K562 (cell line): Measurements from ENCODE around the gene CABP5. TPM values are rescaled to one million over a fixed set of nuclear protein-coding genes. Genes with fewer than 3 reads are reported as not detected.

Source experiments
- ATAC-seq: fragments of 200-7000 bp; cut with Tn5 transposase; 3 replicates; pipeline ENCODE4 v1.9.1; 2020; ENCODE audit warnings: moderate library complexity
- Bru-seq: library from RNA; stranded (reverse); fragments of 400-500 nt; gene quantifications from one replicate; lab custom pipeline; 2021; lab: Mats Ljungman, UMichigan
- BruChase-seq, 2 experiments: library from RNA; stranded (reverse); fragments of 400-500 nt; gene quantifications; one replicate each; lab custom pipeline; 2021; lab: Mats Ljungman, UMichigan
- BruUV-seq: library from RNA; stranded (reverse); fragments of 400-500 nt; replicated peaks from 2 replicates; lab custom pipeline; 2021; lab: Mats Ljungman, UMichigan
- CTCF ChIA-PET: fragments of 300-600 bp; formaldehyde crosslinking; extraction: SDS; loops from one replicate; lab custom pipeline; 2021; ENCODE audit warnings: low intra/inter-chr PET ratio; lab: Yijun Ruan, JAX
- POLR2A ChIA-PET: fragments of 300-600, 350-650 bp; sonication (Branson Sonifier 250); formaldehyde crosslinking; extraction: SDS; loops from one replicate; lab custom pipeline; 2021; ENCODE audit warnings: antibody characterized with exemption, inconsistent platforms; lab: Yijun Ruan, JAX
- DNase-seq, 4 experiments: peaks; one replicate each; pipeline versions ENCODE4 v3.0.0 to v3.0.0-alpha.2; 2011 to 2018; ENCODE audit warnings: low spot score in 3 of 4, mixed read lengths in 3 of 4; ENCODE audit errors: extremely low read depth in 1 of 4
- FAIRE-seq: peaks from 2 replicates; lab custom pipeline; 2011; peaks lifted over from hg19 to GRCh38; lab: Jason Lieb, UNC
- H2AFZ ChIP-seq: 2 replicates; pipeline ENCODE4 v1.6.0; 2011; ENCODE audit warnings: low read depth, low read length, control low read depth, inconsistent platforms
- H3K27ac ChIP-seq: fragments of 200-600 bp; 3 replicates; pipeline ENCODE4 v1.8.0; 2011; ENCODE audit warnings: low read depth, mild to moderate bottlenecking, control low read depth, inconsistent platforms, low read length, moderate library complexity, mixed read lengths; ENCODE audit errors: extremely low read depth
- H3K27me3 ChIP-seq, 2 experiments: fragments of 300-600 bp in 1 of 2; 2 replicates in 1 of 2; 3 replicates in 1 of 2; pipeline versions ENCODE4 v1.6.0 to v1.8.0; 2011; ENCODE audit warnings: inconsistent platforms in 2 of 2, low read length in 2 of 2, mild to moderate bottlenecking in 1 of 2, mixed read lengths in 1 of 2, moderate library complexity in 1 of 2; ENCODE audit not compliant: control insufficient read depth in 2 of 2, insufficient read depth in 2 of 2
- H3K36me3 ChIP-seq: fragments of 300-600 bp; 3 replicates; pipeline ENCODE4 v1.8.0; 2011; ENCODE audit warnings: mild to moderate bottlenecking, low read length, inconsistent platforms; ENCODE audit not compliant: control insufficient read depth, insufficient read depth
- H3K4me1 ChIP-seq, 2 experiments: fragments of 200-600 bp in 1 of 2; replicated peaks in 1 of 2; 2 replicates in 1 of 2; 3 replicates in 1 of 2; pipeline versions ENCODE4 v1.5.1 to v1.8.0; 2011; ENCODE audit warnings: inconsistent platforms in 2 of 2, low read length in 2 of 2, mild to moderate bottlenecking in 1 of 2, mixed read lengths in 1 of 2, moderate library complexity in 1 of 2; ENCODE audit not compliant: control insufficient read depth in 2 of 2, insufficient read depth in 2 of 2
- H3K4me2 ChIP-seq: 2 replicates; pipeline ENCODE4 v1.6.1; 2011; ENCODE audit warnings: low read length, control low read depth, inconsistent platforms, mixed read lengths; ENCODE audit not compliant: insufficient read depth
- H3K4me3 ChIP-seq: fragments of 200-600 bp; sonication (generic), shearing (Covaris generic); 2 replicates; pipeline ENCODE4 v1.5.1; 2016; ENCODE audit warnings: control low read depth, inconsistent platforms
- H3K79me2 ChIP-seq: fragments of 200-600 bp; 3 replicates; pipeline ENCODE4 v1.8.0; 2011; ENCODE audit warnings: low read length, inconsistent platforms; ENCODE audit not compliant: control insufficient read depth, insufficient read depth
- H3K9ac ChIP-seq, 2 experiments: 2 replicates each; pipeline versions ENCODE4 v1.6.0 to v1.6.1; 2011; ENCODE audit warnings: low read depth in 2 of 2, low read length in 2 of 2, control low read depth in 1 of 2, inconsistent platforms in 1 of 2, mild to moderate bottlenecking in 1 of 2, mixed read lengths in 1 of 2; ENCODE audit not compliant: insufficient read depth in 1 of 2
- H3K9me1 ChIP-seq: one replicate; pipeline ENCODE4 v1.6.0; 2011; ENCODE audit warnings: inconsistent platforms, mild to moderate bottlenecking, low read length, moderate library complexity; ENCODE audit not compliant: control insufficient read depth, insufficient read depth
- H3K9me3 ChIP-seq: replicated peaks from 2 replicates; pipeline ENCODE4 v1.5.1; 2011; ENCODE audit warnings: low read depth, low read length, inconsistent platforms; ENCODE audit not compliant: control insufficient read depth, insufficient read depth
- H4K20me1 ChIP-seq: replicated peaks from 2 replicates; pipeline ENCODE4 v1.6.1; 2011; ENCODE audit warnings: low read length, inconsistent platforms, mixed read lengths; ENCODE audit not compliant: control insufficient read depth, insufficient read depth
- CBFA2T2 ChIP-seq: fragments of 450-650 bp; conservative IDR thresholded peaks from 2 replicates; pipeline ENCODE4 v1.6.1; 2017; ENCODE audit warnings: mild to moderate bottlenecking
- CBFA2T3 ChIP-seq: fragments of 450-650 bp; IDR thresholded peaks from 2 replicates; pipeline ENCODE4 v1.6.1; 2017
- CHCHD3 ChIP-seq: fragments of 250-450 bp; sonication (Bioruptor Pico); IDR thresholded peaks from 2 replicates; pipeline ENCODE4 v2.1.2; 2022; ENCODE audit warnings: mild to moderate bottlenecking
- E2F3 ChIP-seq: fragments of 250-450 bp; sonication (Bioruptor Pico); IDR thresholded peaks from 2 replicates; pipeline ENCODE4 v1.4.0; 2020; ENCODE audit warnings: mild to moderate bottlenecking
- ELF2 ChIP-seq: fragments of 250-450 bp; sonication (Bioruptor Pico); IDR thresholded peaks from 2 replicates; pipeline ENCODE4 v1.5.0; 2021; ENCODE audit warnings: mild to moderate bottlenecking
- KLF16 ChIP-seq: IDR thresholded peaks from 2 replicates; pipeline ENCODE4 v1.6.1; 2016; ENCODE audit warnings: antibody characterized with exemption
- POLR2AphosphoS5 ChIP-seq: IDR thresholded peaks from 2 replicates; pipeline ENCODE4 v1.6.1; 2011; ENCODE audit warnings: mild to moderate bottlenecking, low read depth, low read length, moderate library complexity; ENCODE audit not compliant: control insufficient read depth, insufficient read depth
- SNIP1 ChIP-seq: fragments of 450-650 bp; IDR thresholded peaks from 2 replicates; pipeline ENCODE4 v1.7.1; 2017; ENCODE audit warnings: low read depth, mild to moderate bottlenecking
- TAL1 ChIP-seq: fragments of 450-650 bp; IDR thresholded peaks from 2 replicates; pipeline ENCODE4 v1.6.1; 2016; ENCODE audit warnings: mild to moderate bottlenecking
- ZNF124 ChIP-seq: sonication (generic); formaldehyde crosslinking; IDR thresholded peaks from 2 replicates; pipeline ENCODE4 v1.8.1; 2022; ENCODE audit warnings: missing genetic modification reagents
- ZNF175 ChIP-seq: fragments of 200-800 bp; sonication (Bioruptor generic); IDR thresholded peaks from 2 replicates; pipeline ENCODE4 v1.6.1; 2016; ENCODE audit warnings: low read depth, mild to moderate bottlenecking, missing genetic modification characterization, missing compliant biosample characterization
- ZNF707 ChIP-seq: fragments of 250-450 bp; sonication (Bioruptor Pico); conservative IDR thresholded peaks from 2 replicates; pipeline ENCODE4 v1.8.0; 2022; ENCODE audit warnings: inconsistent platforms, mild to moderate bottlenecking, moderate library complexity
- ZNF79 ChIP-seq: fragments of 250-450 bp; sonication (Bioruptor Pico); IDR thresholded peaks from 2 replicates; pipeline ENCODE4 v1.4.0; 2020; ENCODE audit warnings: low read depth, mild to moderate bottlenecking, moderate library complexity
- WGBS: fragments of 100-300 bp; shearing (Covaris generic); methylation state at CpG from one replicate; pipeline ENCODE4 v1.1.6; 2016; ENCODE audit warnings: low coverage, mixed read lengths; ENCODE audit not compliant: insufficient coverage; ENCODE audit errors: missing lambda C conversion rate; 5-methylcytosine and 5-hydroxymethylcytosine counted together
- in situ Hi-C: fragments of 300-500 bp; cut with MboI; formaldehyde crosslinking; loops from 4 replicates; pipeline ENCODE4 v1.15.0; 2018; ENCODE audit warnings: inconsistent platforms, mixed read lengths
- intact Hi-C: fragments of 100-400 bp; cut with micrococcal nuclease; formaldehyde crosslinking; loops from 2 replicates; pipeline ENCODE4 v1.14.2; 2022
- long read RNA-seq, 3 experiments: library from polyadenylated mRNA in 2 of 3; library from RNA in 1 of 3; unstranded in 2 of 3; stranded (forward) in 1 of 3; transcript quantifications; one replicate each; pipeline ENCODE4 v2.0.0, GENCODE V29; 2019 to 2022
- polyA minus RNA-seq, 3 experiments: library from RNA; depleted of rRNA, polyadenylated mRNA; stranded (reverse); fragments of >200 nt; gene quantifications; 2 replicates each; pipeline ENCODE4 v1.2.3, GENCODE V29; 2011
- polyA plus RNA-seq, 8 experiments: library from polyadenylated mRNA; depleted of rRNA in 4 of 8; stranded (reverse) in 5 of 8; unstranded in 3 of 8; fragments of >200 nt; fragmentation: Nextera tagmentation in 2 of 8; fragmentation: Illumina TruSeq in 1 of 8; extraction: Ambion mirVana in 2 of 8; extraction: Trizol in 1 of 8; gene quantifications; 2 replicates each; pipeline versions ENCODE4 v1.2.1 to v1.2.3, GENCODE V29; 2011 to 2014; ENCODE audit warnings: inconsistent platforms in 1 of 8, missing spikeins in 1 of 8
- total RNA-seq, 7 experiments: library from RNA; depleted of rRNA in 6 of 7; stranded (reverse); fragments of >200 nt in 6 of 7; fragmentation: Illumina TruSeq in 2 of 7; extraction: Trizol in 2 of 7; gene quantifications; 2 replicates each; pipeline versions ENCODE4 v1.2.1 to v1.2.3, GENCODE V29; 2011 to 2021; ENCODE audit warnings: low replicate concordance in 1 of 7
- TF ChIP-seq, protein P1 (sequence below): fragments of 250-450 bp; sonication (Bioruptor Pico); IDR thresholded peaks from 2 replicates; pipeline ENCODE4 v1.8.0; 2021; ENCODE audit warnings: mild to moderate bottlenecking, moderate library complexity
- TF ChIP-seq, protein P2 (sequence below), 2 experiments: fragments of 450-650 bp in 1 of 2; sonication (generic) in 1 of 2; formaldehyde crosslinking; conservative IDR thresholded peaks; 2 replicates each; pipeline versions ENCODE4 v1.4.0 to v1.8.1; 2020 to 2022; ENCODE audit warnings: mild to moderate bottlenecking in 1 of 2, missing genetic modification reagents in 1 of 2
- TF ChIP-seq, protein P3 (sequence below): fragments of 450-650 bp; IDR thresholded peaks from 2 replicates; pipeline ENCODE4 v1.6.1; 2016; ENCODE audit warnings: mild to moderate bottlenecking

The CABP5 gene
- total RNA-seq (2011; cell fraction: chromatin; rRNA removed; ENCODE audit: low replicate concordance), result not detected in 2 replicates
- not detected in 2 replicates for total RNA-seq (2011; cell fraction: nucleolus; rRNA removed)
- not detected in 2 replicates for total RNA-seq (2011; cell fraction: nucleoplasm; rRNA removed)
- total RNA-seq (2014; rRNA removed), result not detected in 2 replicates
- total RNA-seq (2014; rRNA removed; fragmentation: Illumina TruSeq; extraction: Trizol), result not detected in 2 replicates
- not detected in 2 replicates for total RNA-seq (2015; rRNA removed; fragmentation: Illumina TruSeq; extraction: Trizol)
- not detected in 2 replicates for total RNA-seq (2021)
- polyA plus RNA-seq (2011; rRNA removed), result not detected in 2 replicates
- polyA plus RNA-seq (2011; cell fraction: cytosol; rRNA removed), result not detected in 2 replicates
- not detected in 2 replicates for polyA plus RNA-seq (2011; cell fraction: nucleus; rRNA removed)
- not detected in 2 replicates for polyA plus RNA-seq (2012)
- not detected in 2 replicates for polyA plus RNA-seq (2014; fragmentation: Illumina TruSeq; extraction: Trizol)
- not detected for polyA plus RNA-seq (2014; fragmentation: Nextera tagmentation; extraction: Ambion mirVana)
- not detected in 2 replicates for polyA plus RNA-seq (2014; rRNA removed)
- polyA minus RNA-seq (2011; rRNA and poly(A)+ RNA removed), result not detected in 2 replicates
- not detected in 2 replicates for polyA minus RNA-seq (2011; cell fraction: cytosol; rRNA and poly(A)+ RNA removed)
- not detected in 2 replicates for polyA minus RNA-seq (2011; cell fraction: nucleus; rRNA and poly(A)+ RNA removed)
- not detected for Bru-seq, nascent RNA
- not detected for BruChase-seq, experiment 1, labeled RNA remaining after a 2-hour chase
- not detected for BruChase-seq, experiment 2, labeled RNA remaining after a 6-hour chase
- long read RNA-seq, experiment 1, result 0 reads
- long read RNA-seq, experiment 2, result 0 reads
- long read RNA-seq, experiment 3, result 0 reads

DNA sequence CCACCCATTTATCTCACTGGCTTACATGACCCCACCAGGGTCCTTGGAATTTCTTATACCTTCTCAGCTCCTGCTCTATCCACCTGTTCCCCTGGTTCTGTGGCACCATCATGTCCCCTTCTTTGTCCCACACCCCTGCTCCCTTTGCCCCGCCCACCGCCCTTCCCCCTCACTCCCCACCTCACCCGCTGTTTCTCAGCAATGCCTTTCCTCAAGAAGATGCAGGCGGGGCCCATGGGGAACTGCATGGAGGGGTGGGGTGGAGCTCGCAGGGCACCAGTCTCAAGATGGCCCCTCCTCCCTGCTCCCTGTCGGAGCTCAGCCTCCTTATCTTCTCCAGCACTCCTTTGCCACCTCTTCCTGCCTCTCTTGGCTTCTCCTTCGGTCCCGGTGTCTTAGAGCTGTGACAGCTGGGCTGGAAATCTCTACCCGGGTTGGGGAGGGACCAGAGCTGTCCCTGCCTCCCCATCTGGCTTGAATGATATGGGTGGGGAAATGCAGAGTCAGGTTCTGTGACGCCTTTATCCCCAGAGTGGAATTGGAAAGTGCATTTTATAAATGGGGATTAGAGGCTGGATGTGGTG lies at the start of gene CABP5:
TSS of gene CABP5 (minus strand) at position 405 of the 584 bp plus-strand sequence. CDS start at position 248, 157 bp downstream.
- no peak; the same call in 2 of the 3 replicates for ATAC-seq
- 0% methylated on average over 4 of the region's 10 CpGs for WGBS
- Histone ChIP-seq H3K9me1 (peaks cover 2% of the 10 kb centered on the region), H3K36me3 (no peaks in the 10 kb centered on the region), H3K27ac (no peak within 1 kb of the TSS), H3K79me2 (no peaks in the 10 kb centered on the region), H3K4me2 (no peak within 1 kb of the TSS), H3K4me1 (peaks cover 3% of the 10 kb centered on the region in 2 experiments; a peak in 2 of 5 replicates), H2AFZ (no peak within 1 kb of the TSS), H3K4me3 (no peak within 1 kb of the TSS), H4K20me1 (no peaks in the 10 kb centered on the region), H3K27me3 (peaks cover 9 to 24% of the 10 kb centered on the region in 2 experiments; a peak in 3 of 5 replicates), H3K9ac (0 out of 4 replicates have a peak within 1 kb of the TSS, but pooled peaks of 1 of the 2 experiments have one; percentile 47), H3K9me3 (no peaks in the 10 kb centered on the region)
- intact Hi-C loops (no loop called here), in situ Hi-C loops (no loop called here)
- no TSS peak for BruUV-seq
- DNase-seq, result peak in 2 of 4 experiments; percentile 21 to 39
- FAIRE-seq, result no peak
- POLR2A ChIA-PET, result interaction anchor here (1.2 kb wide), 1 partner anchor 18 kb away, joined by 4 read pairs; no protein-coding TSS in a partner anchor
- CTCF ChIA-PET, result no interaction called here
- no peak for TF ChIP-seq ZNF124
- TF ChIP-seq CBFA2T2, result peak; percentile 51
- no peak for TF ChIP-seq ZNF175 (CRISPR knock-in tag)
- no peak for TF ChIP-seq CHCHD3 (CRISPR knock-in tag)
- no peak for TF ChIP-seq ZNF79
- TF ChIP-seq SNIP1, result no peak
- TF ChIP-seq POLR2AphosphoS5, result no peak
- TF ChIP-seq, protein P1, sequence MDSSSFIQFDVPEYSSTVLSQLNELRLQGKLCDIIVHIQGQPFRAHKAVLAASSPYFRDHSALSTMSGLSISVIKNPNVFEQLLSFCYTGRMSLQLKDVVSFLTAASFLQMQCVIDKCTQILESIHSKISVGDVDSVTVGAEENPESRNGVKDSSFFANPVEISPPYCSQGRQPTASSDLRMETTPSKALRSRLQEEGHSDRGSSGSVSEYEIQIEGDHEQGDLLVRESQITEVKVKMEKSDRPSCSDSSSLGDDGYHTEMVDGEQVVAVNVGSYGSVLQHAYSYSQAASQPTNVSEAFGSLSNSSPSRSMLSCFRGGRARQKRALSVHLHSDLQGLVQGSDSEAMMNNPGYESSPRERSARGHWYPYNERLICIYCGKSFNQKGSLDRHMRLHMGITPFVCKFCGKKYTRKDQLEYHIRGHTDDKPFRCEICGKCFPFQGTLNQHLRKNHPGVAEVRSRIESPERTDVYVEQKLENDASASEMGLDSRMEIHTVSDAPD (CRISPR knock-in tag), result no peak
- peak; percentile 66 for TF ChIP-seq CBFA2T3
- no peak for TF ChIP-seq KLF16
- no peak for TF ChIP-seq ZNF707 (CRISPR knock-in tag)
- TF ChIP-seq, protein P2, sequence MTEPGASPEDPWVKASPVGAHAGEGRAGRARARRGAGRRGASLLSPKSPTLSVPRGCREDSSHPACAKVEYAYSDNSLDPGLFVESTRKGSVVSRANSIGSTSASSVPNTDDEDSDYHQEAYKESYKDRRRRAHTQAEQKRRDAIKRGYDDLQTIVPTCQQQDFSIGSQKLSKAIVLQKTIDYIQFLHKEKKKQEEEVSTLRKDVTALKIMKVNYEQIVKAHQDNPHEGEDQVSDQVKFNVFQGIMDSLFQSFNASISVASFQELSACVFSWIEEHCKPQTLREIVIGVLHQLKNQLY (CRISPR knock-in tag; conservative IDR thresholded peaks at IDR 0.05), result no peak
- peak; percentile 36; the same call in 1 of the 2 replicates for TF ChIP-seq TAL1
- no peak for TF ChIP-seq ELF2 (CRISPR knock-in tag)
- no peak for TF ChIP-seq E2F3 (CRISPR knock-in tag)
- TF ChIP-seq, protein P3, sequence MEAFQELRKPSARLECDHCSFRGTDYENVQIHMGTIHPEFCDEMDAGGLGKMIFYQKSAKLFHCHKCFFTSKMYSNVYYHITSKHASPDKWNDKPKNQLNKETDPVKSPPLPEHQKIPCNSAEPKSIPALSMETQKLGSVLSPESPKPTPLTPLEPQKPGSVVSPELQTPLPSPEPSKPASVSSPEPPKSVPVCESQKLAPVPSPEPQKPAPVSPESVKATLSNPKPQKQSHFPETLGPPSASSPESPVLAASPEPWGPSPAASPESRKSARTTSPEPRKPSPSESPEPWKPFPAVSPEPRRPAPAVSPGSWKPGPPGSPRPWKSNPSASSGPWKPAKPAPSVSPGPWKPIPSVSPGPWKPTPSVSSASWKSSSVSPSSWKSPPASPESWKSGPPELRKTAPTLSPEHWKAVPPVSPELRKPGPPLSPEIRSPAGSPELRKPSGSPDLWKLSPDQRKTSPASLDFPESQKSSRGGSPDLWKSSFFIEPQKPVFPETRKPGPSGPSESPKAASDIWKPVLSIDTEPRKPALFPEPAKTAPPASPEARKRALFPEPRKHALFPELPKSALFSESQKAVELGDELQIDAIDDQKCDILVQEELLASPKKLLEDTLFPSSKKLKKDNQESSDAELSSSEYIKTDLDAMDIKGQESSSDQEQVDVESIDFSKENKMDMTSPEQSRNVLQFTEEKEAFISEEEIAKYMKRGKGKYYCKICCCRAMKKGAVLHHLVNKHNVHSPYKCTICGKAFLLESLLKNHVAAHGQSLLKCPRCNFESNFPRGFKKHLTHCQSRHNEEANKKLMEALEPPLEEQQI, result no peak
